Glutamatergic neuron (in vitro differentiated cells): ENCODE measurements around the gene HNRNPA0. TPM values are rescaled to one million over a fixed set of nuclear protein-coding genes. Genes with fewer than 3 reads are reported as not detected.

Experiments
- DNase-seq: peaks from one replicate; pipeline ENCODE4 v3.0.0; 2022
- H3K27ac Mint-ChIP-seq: one replicate; pipeline ENCODE4 v1.8.0; 2020; ENCODE audit warnings: mild to moderate bottlenecking, mixed read lengths, inconsistent platforms; ENCODE audit not compliant: unreplicated experiment
- H3K27me3 Mint-ChIP-seq: one replicate; pipeline ENCODE4 v1.8.0; 2020; ENCODE audit warnings: mild to moderate bottlenecking, moderate library complexity, mixed read lengths, inconsistent platforms; ENCODE audit not compliant: unreplicated experiment
- H3K36me3 Mint-ChIP-seq: one replicate; pipeline ENCODE4 v1.8.0; 2020; ENCODE audit warnings: mild to moderate bottlenecking, mixed read lengths, inconsistent platforms; ENCODE audit not compliant: unreplicated experiment
- H3K4me1 Mint-ChIP-seq: one replicate; pipeline ENCODE4 v1.8.0; 2020; ENCODE audit warnings: mild to moderate bottlenecking, low read depth, mixed read lengths, inconsistent platforms; ENCODE audit not compliant: unreplicated experiment
- H3K4me3 Mint-ChIP-seq: one replicate; pipeline ENCODE4 v1.8.0; 2020; ENCODE audit warnings: mild to moderate bottlenecking, mixed read lengths, inconsistent platforms; ENCODE audit not compliant: unreplicated experiment
- H3K9me3 Mint-ChIP-seq: one replicate; pipeline ENCODE4 v1.8.0; 2020; ENCODE audit warnings: mild to moderate bottlenecking, moderate library complexity, mixed read lengths, inconsistent platforms; ENCODE audit not compliant: unreplicated experiment
- CTCF ChIP-seq: fragments of 200-600 bp; sonication (generic); IDR thresholded peaks from one replicate; pipeline ENCODE4 v1.5.0; 2021; ENCODE audit not compliant: partially characterized antibody, unreplicated experiment
- total RNA-seq: library from RNA; stranded (reverse); fragmentation: NEBNext Ultra II Directional; extraction: Animal tissue kit (Norgen Biotek cat#: 25700); gene quantifications from one replicate; pipeline ENCODE4 v1.2.1, GENCODE V29; 2021; ENCODE audit not compliant: unreplicated experiment

HNRNPA0 gene
- total RNA-seq, 1 donor from 2014 or later: 65.2 TPM

GRCh38 chr5:137734962-137735554, 19.1 kb downstream of the HNRNPA0 start:
- Mint-ChIP-seq H3K36me3 (peaks cover 7% of the 10 kb centered on the region), H3K4me3 (no peak overlapping the region), H3K27me3 (no peaks in the 10 kb centered on the region), H3K27ac (no peak overlapping the region), H3K4me1 (peaks cover 7% of the 10 kb centered on the region), H3K9me3 (peaks cover 2% of the 10 kb centered on the region)
- TF ChIP-seq CTCF: no peak
- DNase-seq: peak; percentile 23

- TF ChIP-seq CTCF: no peak
- no peaks in the 10 kb centered on the region for H3K27me3 Mint-ChIP-seq
- peaks cover 7% of the 10 kb centered on the region for H3K36me3 Mint-ChIP-seq
- peaks cover 7% of the 10 kb centered on the region for H3K4me1 Mint-ChIP-seq
- peaks cover 2% of the 10 kb centered on the region for H3K9me3 Mint-ChIP-seq
- DNase-seq: no peak
- no peak overlapping the region for H3K4me3 Mint-ChIP-seq
- no peak overlapping the region for H3K27ac Mint-ChIP-seq
These were observed 19.8 kb downstream of the HNRNPA0 start for GRCh38 chr5:137734331-137734730.

- no peak for DNase-seq
- peaks cover 2% of the 10 kb centered on the region for H3K9me3 Mint-ChIP-seq
These were observed 20.2 kb downstream of the HNRNPA0 start for GRCh38 chr5:137733922-137734321.

GRCh38 chr5:137733006-137733405, 21.2 kb downstream of the HNRNPA0 start:
- Mint-ChIP-seq H3K27me3 (no peaks in the 10 kb centered on the region), H3K9me3 (peaks cover 2% of the 10 kb centered on the region), H3K36me3 (peaks cover 5% of the 10 kb centered on the region), H3K27ac (no peak overlapping the region), H3K4me1 (peaks cover 7% of the 10 kb centered on the region), H3K4me3 (peak overlapping the region; percentile 1)
- no peak for TF ChIP-seq CTCF
- DNase-seq: no peak

More at GRCh38 chr5:137733922-137734321, 20.2 kb downstream of the HNRNPA0 start:
- no peaks in the 10 kb centered on the region for H3K27me3 Mint-ChIP-seq
- peaks cover 7% of the 10 kb centered on the region for H3K4me1 Mint-ChIP-seq
- peaks cover 7% of the 10 kb centered on the region for H3K36me3 Mint-ChIP-seq
- TF ChIP-seq CTCF: no peak
- H3K27ac Mint-ChIP-seq: no peak overlapping the region
- no peak overlapping the region for H3K4me3 Mint-ChIP-seq

GRCh38 chr5:137731176-137731575, 23.0 kb downstream of the HNRNPA0 start:
- Mint-ChIP-seq H3K4me1 (peaks cover 7% of the 10 kb centered on the region), H3K27ac (no peak overlapping the region), H3K9me3 (peaks cover 2% of the 10 kb centered on the region), H3K27me3 (no peaks in the 10 kb centered on the region), H3K36me3 (no peaks in the 10 kb centered on the region), H3K4me3 (no peak overlapping the region)
- no peak for TF ChIP-seq CTCF
- DNase-seq: no peak
